K562 (cell line): ENCODE measurements around the gene NUBP2. TPM values are rescaled to one million over a fixed set of nuclear protein-coding genes. Genes with fewer than 3 reads are reported as not detected.

Source experiments
- ETV5 ChIP-seq: sonication (generic); formaldehyde crosslinking; IDR thresholded peaks from 2 replicates; pipeline ENCODE4 v1.4.0; 2020; ENCODE audit warnings: low read depth, mild to moderate bottlenecking, missing genetic modification reagents
- ILK ChIP-seq: fragments of 450-650 bp; IDR thresholded peaks from 2 replicates; pipeline ENCODE4 v1.6.1; 2016; ENCODE audit warnings: missing genetic modification characterization, low read depth, mild to moderate bottlenecking, missing compliant biosample characterization, moderate library complexity, borderline replicate concordance
- KDM2B ChIP-seq: fragments of 250-450 bp; sonication (Bioruptor Pico); IDR thresholded peaks from 2 replicates; pipeline ENCODE4 v1.8.0; 2021; ENCODE audit warnings: mild to moderate bottlenecking, moderate library complexity
- NELFE ChIP-seq: IDR thresholded peaks from 2 replicates; pipeline ENCODE4 v1.6.1; 2011; ENCODE audit warnings: mild to moderate bottlenecking; ENCODE audit not compliant: insufficient read depth, insufficient read length
- REST ChIP-seq, 2 experiments: fragments of 450-650 bp; formaldehyde crosslinking in 1 of 2; IDR thresholded peaks; 2 replicates each; pipeline versions ENCODE4 v1.4.0 to v1.6.1; 2014 to 2020; ENCODE audit warnings: mild to moderate bottlenecking in 2 of 2, borderline replicate concordance in 1 of 2, low read depth in 1 of 2
- SUPT5H ChIP-seq: fragments of 450-650 bp; IDR thresholded peaks from 2 replicates; pipeline ENCODE4 v1.6.1; 2016
- TSHZ1 ChIP-seq: fragments of 250-450 bp; sonication (Bioruptor Pico); IDR thresholded peaks from 2 replicates; pipeline ENCODE4 v1.4.0; 2020; ENCODE audit warnings: mild to moderate bottlenecking, moderate library complexity
- ZHX1 ChIP-seq: fragments of 150-350 bp; conservative IDR thresholded peaks from 2 replicates; pipeline ENCODE4 v1.6.1; 2014; ENCODE audit warnings: low read length
- polyA plus RNA-seq, 8 experiments: library from polyadenylated mRNA; depleted of rRNA in 4 of 8; stranded (reverse) in 5 of 8; unstranded in 3 of 8; fragments of >200 nt; fragmentation: Nextera tagmentation in 2 of 8; fragmentation: Illumina TruSeq in 1 of 8; extraction: Ambion mirVana in 2 of 8; extraction: Trizol in 1 of 8; gene quantifications; 2 replicates each; pipeline versions ENCODE4 v1.2.1 to v1.2.3, GENCODE V29; 2011 to 2014; ENCODE audit warnings: inconsistent platforms in 1 of 8, missing spikeins in 1 of 8
- total RNA-seq, 7 experiments: library from RNA; depleted of rRNA in 6 of 7; stranded (reverse); fragments of >200 nt in 6 of 7; fragmentation: Illumina TruSeq in 2 of 7; extraction: Trizol in 2 of 7; gene quantifications; 2 replicates each; pipeline versions ENCODE4 v1.2.1 to v1.2.3, GENCODE V29; 2011 to 2021; ENCODE audit warnings: low replicate concordance in 1 of 7
- TF ChIP-seq, protein P1 (sequence below): fragments of 200-800 bp; sonication (Bioruptor generic); IDR thresholded peaks from 2 replicates; pipeline ENCODE4 v1.6.1; 2017; ENCODE audit warnings: missing genetic modification characterization, missing compliant biosample characterization

NUBP2 gene
- total and polyA plus RNA-seq, 9 of the 15 experiments (the other 6 are each of a cell fraction or from before 2014, with no cell fraction given) = 1.8 to 115 (median 24.0) TPM

- TF ChIP-seq, protein P1, sequence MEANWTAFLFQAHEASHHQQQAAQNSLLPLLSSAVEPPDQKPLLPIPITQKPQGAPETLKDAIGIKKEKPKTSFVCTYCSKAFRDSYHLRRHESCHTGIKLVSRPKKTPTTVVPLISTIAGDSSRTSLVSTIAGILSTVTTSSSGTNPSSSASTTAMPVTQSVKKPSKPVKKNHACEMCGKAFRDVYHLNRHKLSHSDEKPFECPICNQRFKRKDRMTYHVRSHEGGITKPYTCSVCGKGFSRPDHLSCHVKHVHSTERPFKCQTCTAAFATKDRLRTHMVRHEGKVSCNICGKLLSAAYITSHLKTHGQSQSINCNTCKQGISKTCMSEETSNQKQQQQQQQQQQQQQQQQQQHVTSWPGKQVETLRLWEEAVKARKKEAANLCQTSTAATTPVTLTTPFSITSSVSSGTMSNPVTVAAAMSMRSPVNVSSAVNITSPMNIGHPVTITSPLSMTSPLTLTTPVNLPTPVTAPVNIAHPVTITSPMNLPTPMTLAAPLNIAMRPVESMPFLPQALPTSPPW (CRISPR knock-in tag) = peak; percentile 2; the same call in 1 of the 2 replicates
- TF ChIP-seq NELFE = no peak
- TF ChIP-seq TSHZ1 = no peak
- no peak for TF ChIP-seq KDM2B (CRISPR knock-in tag)
- TF ChIP-seq REST (IDR thresholded peaks at IDR 0.05; ENCODE audit: borderline replicate concordance) = 0 out of 2 replicates have a peak, but pooled peaks have one; percentile 3
- TF ChIP-seq REST (CRISPR knock-in tag; IDR thresholded peaks at IDR 0.05; ENCODE audit: low read depth) = no peak
- no peak for TF ChIP-seq ZHX1
- no peak for TF ChIP-seq ILK (tag)
- TF ChIP-seq SUPT5H = no peak
- no peak for TF ChIP-seq ETV5 (CRISPR knock-in tag)
Measured at GRCh38 chr16:1825864-1826690, 43.3 kb downstream of the NUBP2 start (continued).
